Mesenchymal stem cell (in vitro differentiated cells and primary cell): ENCODE data around the gene ANKS1B.

Experiments used
- DNase-seq: peaks from one replicate; pipeline ENCODE4 v3.0.0-alpha.2; 2013
- H2AFZ ChIP-seq: one replicate; pipeline ENCODE4 v1.6.1; 2013; ENCODE audit warnings: low read depth, mild to moderate bottlenecking, control low read depth, inconsistent platforms, low read length, moderate library complexity
- H2AK5ac ChIP-seq: 2 replicates; pipeline ENCODE4 v1.6.1; 2013; ENCODE audit warnings: low read length, moderate library complexity, mild to moderate bottlenecking, inconsistent platforms; ENCODE audit not compliant: severe bottlenecking
- H2BK120ac ChIP-seq: one replicate; pipeline ENCODE4 v1.6.1; 2013; ENCODE audit warnings: low read depth, mild to moderate bottlenecking, inconsistent platforms, low read length, moderate library complexity
- H2BK12ac ChIP-seq, 2 experiments: one replicate each; pipeline ENCODE4 v1.6.1; 2013; ENCODE audit warnings: inconsistent platforms in 2 of 2, low read length in 2 of 2, mild to moderate bottlenecking in 2 of 2, moderate library complexity in 2 of 2, control low read depth in 1 of 2
- H2BK15ac ChIP-seq: one replicate; pipeline ENCODE4 v1.6.1; 2013; ENCODE audit warnings: mild to moderate bottlenecking, low read depth, inconsistent platforms; ENCODE audit not compliant: poor library complexity, severe bottlenecking
- H2BK5ac ChIP-seq: 2 replicates; pipeline ENCODE4 v1.6.1; 2013; ENCODE audit warnings: low read depth, mild to moderate bottlenecking, low read length, control low read depth, inconsistent platforms; ENCODE audit not compliant: poor library complexity, severe bottlenecking
- H3K14ac ChIP-seq, 2 experiments: one replicate each; pipeline ENCODE4 v1.6.1; 2013; ENCODE audit warnings: inconsistent platforms in 2 of 2, low read length in 2 of 2, control low read depth in 1 of 2, mild to moderate bottlenecking in 1 of 2, moderate library complexity in 1 of 2
- H3K18ac ChIP-seq, 2 experiments: one replicate each; pipeline ENCODE4 v1.6.1; 2013; ENCODE audit warnings: inconsistent platforms in 2 of 2, low read length in 2 of 2, control low read depth in 1 of 2, low read depth in 1 of 2, mild to moderate bottlenecking in 1 of 2
- H3K23ac ChIP-seq, 2 experiments: one replicate each; pipeline ENCODE4 v1.6.1; 2013; ENCODE audit warnings: inconsistent platforms in 2 of 2, low read length in 2 of 2, mild to moderate bottlenecking in 2 of 2, moderate library complexity in 2 of 2, control low read depth in 1 of 2
- H3K27ac ChIP-seq: 2 replicates; pipeline ENCODE4 v1.5.1; 2013; ENCODE audit warnings: mild to moderate bottlenecking, moderate library complexity, low read length, control low read depth, inconsistent platforms; ENCODE audit not compliant: poor library complexity, severe bottlenecking
- H3K27me3 ChIP-seq, 2 experiments: 2 replicates each; pipeline versions ENCODE4 v1.6.1 to v1.7.0; 2013; ENCODE audit warnings: low read length in 2 of 2, mild to moderate bottlenecking in 2 of 2, moderate library complexity in 2 of 2, control low read depth in 1 of 2, inconsistent platforms in 1 of 2; ENCODE audit not compliant: control insufficient read depth in 1 of 2, insufficient read depth in 1 of 2
- H3K36me3 ChIP-seq, 2 experiments: 2 replicates each; pipeline versions ENCODE4 v1.6.1 to v1.7.0; 2013; ENCODE audit warnings: low read length in 2 of 2, control low read depth in 1 of 2, inconsistent platforms in 1 of 2, low read depth in 1 of 2, mild to moderate bottlenecking in 1 of 2; ENCODE audit not compliant: insufficient read depth in 2 of 2, control insufficient read depth in 1 of 2
- H3K4ac ChIP-seq, 2 experiments: one replicate each; pipeline ENCODE4 v1.6.1; 2013; ENCODE audit warnings: inconsistent platforms in 2 of 2, low read length in 2 of 2, mild to moderate bottlenecking in 2 of 2, moderate library complexity in 2 of 2, control low read depth in 1 of 2, low read depth in 1 of 2
- H3K4me1 ChIP-seq: 2 replicates; pipeline ENCODE4 v1.6.1; 2013; ENCODE audit warnings: low read depth, low read length, control low read depth; ENCODE audit not compliant: control insufficient read depth, insufficient read depth
- H3K4me2 ChIP-seq: 2 replicates; pipeline ENCODE4 v1.6.1; 2013; ENCODE audit warnings: low read length, mild to moderate bottlenecking, inconsistent platforms; ENCODE audit not compliant: poor library complexity, severe bottlenecking
- H3K4me3 ChIP-seq, 2 experiments: 2 replicates each; pipeline versions ENCODE4 v1.5.1 to v1.7.0; 2013; ENCODE audit warnings: low read length in 2 of 2, mild to moderate bottlenecking in 2 of 2, control low read depth in 1 of 2, low read depth in 1 of 2; ENCODE audit not compliant: insufficient read depth in 1 of 2
- H3K79me1 ChIP-seq: replicated peaks from 2 replicates; pipeline ENCODE4 v1.6.1; 2013; ENCODE audit warnings: mild to moderate bottlenecking, control low read depth, low read length, inconsistent platforms; ENCODE audit not compliant: poor library complexity, severe bottlenecking
- H3K9ac ChIP-seq: 2 replicates; pipeline ENCODE4 v1.7.0; 2013; ENCODE audit warnings: mild to moderate bottlenecking, low read length, moderate library complexity
- H3K9me3 ChIP-seq: 2 replicates; pipeline ENCODE4 v1.7.0; 2013; ENCODE audit warnings: mild to moderate bottlenecking, low read length; ENCODE audit not compliant: control insufficient read depth
- H4K8ac ChIP-seq: one replicate; pipeline ENCODE4 v1.6.1; 2013; ENCODE audit warnings: inconsistent platforms, mild to moderate bottlenecking, low read length, moderate library complexity
- H4K91ac ChIP-seq: one replicate; pipeline ENCODE4 v1.6.1; 2013; ENCODE audit warnings: mild to moderate bottlenecking, low read length, inconsistent platforms
- WGBS: methylation state at CpG from one replicate; pipeline ENCODE4 v1.1.7; 2013; ENCODE audit warnings: mixed read lengths; 5-methylcytosine and 5-hydroxymethylcytosine counted together

ANKS1B gene

GRCh38 chr12:99444859-99445316, 539.8 kb downstream of the ANKS1B start:
- no peaks in the 10 kb centered on the region for H3K36me3 ChIP-seq
- H3K9me3 ChIP-seq = peaks cover 6% of the 10 kb centered on the region
- H4K8ac ChIP-seq = no peak overlapping the region
- H4K91ac ChIP-seq = no peak overlapping the region
- no peaks in the 10 kb centered on the region for H3K4me1 ChIP-seq
- no peak overlapping the region for H2BK15ac ChIP-seq
- no peaks in the 10 kb centered on the region for H3K27me3 ChIP-seq
- no peak overlapping the region for H3K9ac ChIP-seq
- no peaks in the 10 kb centered on the region for H3K79me1 ChIP-seq
- no peak overlapping the region for H3K4me3 ChIP-seq
- no peak overlapping the region for H2BK120ac ChIP-seq
- no peak overlapping the region for H3K27ac ChIP-seq
- no peak overlapping the region for H3K4ac ChIP-seq
- no peak overlapping the region for H2BK12ac ChIP-seq
- no peak overlapping the region for H3K4me2 ChIP-seq
- DNase-seq = no peak
- no peak overlapping the region for H2BK5ac ChIP-seq
- H2AK5ac ChIP-seq = no peak overlapping the region
- no peak overlapping the region for H3K18ac ChIP-seq
- H3K14ac ChIP-seq = no peak overlapping the region
- no peak overlapping the region for H2AFZ ChIP-seq
- no peak overlapping the region for H3K23ac ChIP-seq

GRCh38 chr12:99442758-99443157, 542.0 kb downstream of the ANKS1B start:
- H3K4me3 ChIP-seq = no peak overlapping the region
- H2BK15ac ChIP-seq = no peak overlapping the region
- H4K8ac ChIP-seq = no peak overlapping the region
- H3K14ac ChIP-seq = no peak overlapping the region
- no peak overlapping the region for H3K27ac ChIP-seq
- H3K9me3 ChIP-seq = peaks cover 11% of the 10 kb centered on the region
- no peak overlapping the region for H3K9ac ChIP-seq
- no peak overlapping the region for H3K4ac ChIP-seq
- no peaks in the 10 kb centered on the region for H3K4me1 ChIP-seq
- H3K23ac ChIP-seq = no peak overlapping the region
- no peaks in the 10 kb centered on the region for H3K36me3 ChIP-seq
- H2BK12ac ChIP-seq = no peak overlapping the region
- DNase-seq = no peak
- H2BK120ac ChIP-seq = no peak overlapping the region
- H2AFZ ChIP-seq = no peak overlapping the region
- H2BK5ac ChIP-seq = no peak overlapping the region
- WGBS = 86% methylated on average over 1 of the region's 3 CpGs
- no peaks in the 10 kb centered on the region for H3K79me1 ChIP-seq
- H3K27me3 ChIP-seq = no peaks in the 10 kb centered on the region
- no peak overlapping the region for H2AK5ac ChIP-seq
- no peak overlapping the region for H3K18ac ChIP-seq
- H4K91ac ChIP-seq = no peak overlapping the region
- no peak overlapping the region for H3K4me2 ChIP-seq

DNA sequence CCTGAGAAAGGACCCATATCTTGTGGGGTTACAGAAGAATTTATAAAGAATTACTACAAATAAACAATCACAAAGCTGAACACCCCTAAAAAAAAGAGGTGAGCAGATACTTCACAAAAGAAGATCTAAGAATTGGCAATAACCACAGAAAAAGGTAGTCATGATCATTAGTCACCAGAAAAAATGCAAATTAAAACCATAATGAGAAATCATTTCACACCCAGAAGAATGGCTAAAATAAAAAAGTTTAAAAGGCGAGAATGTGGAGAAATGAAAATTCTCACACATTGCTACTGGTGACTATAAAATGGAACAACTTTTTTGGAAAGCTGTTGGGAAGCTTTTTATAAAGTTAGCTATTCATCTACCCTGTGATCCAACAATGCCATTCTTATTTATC, 545.3 kb downstream of the ANKS1B start:
- no peak overlapping the region for H3K18ac ChIP-seq
- no peak overlapping the region for H2BK5ac ChIP-seq
- no peaks in the 10 kb centered on the region for H3K4me1 ChIP-seq
- no peak overlapping the region for H4K8ac ChIP-seq
- H3K4me2 ChIP-seq = no peak overlapping the region
- H3K27me3 ChIP-seq = no peaks in the 10 kb centered on the region
- H2BK120ac ChIP-seq = no peak overlapping the region
- no peak overlapping the region for H3K9ac ChIP-seq
- no peak overlapping the region for H3K27ac ChIP-seq
- DNase-seq = no peak
- no peak overlapping the region for H3K14ac ChIP-seq
- no peak overlapping the region for H2AK5ac ChIP-seq
- H4K91ac ChIP-seq = no peak overlapping the region
- H3K9me3 ChIP-seq = peaks cover 11% of the 10 kb centered on the region
- no peak overlapping the region for H3K4me3 ChIP-seq
- no peak overlapping the region for H2AFZ ChIP-seq
- WGBS = no CpG with 5 or more reads among the region's 1 CpG
- no peak overlapping the region for H3K4ac ChIP-seq
- H3K23ac ChIP-seq = no peak overlapping the region
- H2BK15ac ChIP-seq = no peak overlapping the region
- no peaks in the 10 kb centered on the region for H3K79me1 ChIP-seq
- no peak overlapping the region for H2BK12ac ChIP-seq
- no peaks in the 10 kb centered on the region for H3K36me3 ChIP-seq

- Histone ChIP-seq H2AK5ac (no peak overlapping the region), H3K27ac (no peak overlapping the region), H2BK5ac (no peak overlapping the region), H2BK12ac (no peak overlapping the region), H3K14ac (no peak overlapping the region), H3K4me2 (no peak overlapping the region), H3K27me3 (no peaks in the 10 kb centered on the region), H3K23ac (no peak overlapping the region), H4K8ac (no peak overlapping the region), H3K79me1 (no peaks in the 10 kb centered on the region), H2AFZ (no peak overlapping the region), H4K91ac (no peak overlapping the region), H3K36me3 (no peaks in the 10 kb centered on the region), H3K4ac (no peak overlapping the region), H3K4me3 (no peak overlapping the region), H3K18ac (no peak overlapping the region), H2BK15ac (no peak overlapping the region), H3K9ac (no peak overlapping the region), H2BK120ac (no peak overlapping the region), H3K4me1 (no peaks in the 10 kb centered on the region), H3K9me3 (peaks cover 11% of the 10 kb centered on the region)
- no peak for DNase-seq
Observed at GRCh38 chr12:99436584-99436983, 548.2 kb downstream of the ANKS1B start.
